OCI-LY3 (cell line): ENCODE measurements around the gene FRMD3.

Source experiments
- H2AFZ ChIP-seq: fragments of 200-600, 300-600 bp; shearing (Covaris generic); 2 replicates; pipeline ENCODE4 v1.6.0; 2014; ENCODE audit warnings: antibody characterized with exemption, low read depth, low read length
- H3K27ac ChIP-seq: fragments of 200-600, 300-600 bp; sonication (generic); 2 replicates; pipeline ENCODE4 v1.5.1; 2014; ENCODE audit warnings: mild to moderate bottlenecking, low read length, moderate library complexity, mixed read lengths
- H3K27me3 ChIP-seq: fragments of 200-600, 300-600 bp; sonication (generic); 2 replicates; pipeline ENCODE4 v1.6.1; 2014; ENCODE audit warnings: low read depth, low read length, mixed read lengths
- H3K36me3 ChIP-seq: fragments of 200-600, 300-600 bp; sonication (generic); replicated peaks from 2 replicates; pipeline ENCODE3; 2014; ENCODE audit warnings: low read depth, low read length, mixed read lengths
- H3K4me1 ChIP-seq: fragments of 300-600, 200-600 bp; sonication (generic); 2 replicates; pipeline ENCODE4 v1.6.1; 2014; ENCODE audit warnings: low read length, mixed read lengths
- H3K4me2 ChIP-seq: fragments of 200-600, 300-600 bp; sonication (generic); 2 replicates; pipeline ENCODE4 v1.6.1; 2014; ENCODE audit warnings: low read length, mixed read lengths
- H3K4me3 ChIP-seq: fragments of 300-600, 200-600 bp; sonication (generic); 2 replicates; pipeline ENCODE4 v1.5.1; 2014; ENCODE audit warnings: antibody characterized with exemption, mild to moderate bottlenecking, low read length, moderate library complexity
- H3K79me2 ChIP-seq: fragments of 300-600, 200-600 bp; shearing (Covaris generic); 2 replicates; pipeline ENCODE4 v1.6.1; 2014; ENCODE audit warnings: mild to moderate bottlenecking, low read length, mixed read lengths
- H3K9ac ChIP-seq: fragments of 300-600, 200-600 bp; shearing (Covaris generic); 2 replicates; pipeline ENCODE4 v1.6.0; 2014; ENCODE audit warnings: mild to moderate bottlenecking, low read length, moderate library complexity
- H3K9me3 ChIP-seq: fragments of 200-600, 300-600 bp; shearing (Covaris generic); 2 replicates; pipeline ENCODE4 v1.6.1; 2014; ENCODE audit warnings: low read length, mixed read lengths; ENCODE audit not compliant: insufficient read depth
- H4K20me1 ChIP-seq: fragments of 200-600, 300-600 bp; sonication (generic); 2 replicates; pipeline ENCODE4 v1.6.1; 2016; ENCODE audit warnings: low read length, mixed read lengths; ENCODE audit not compliant: insufficient read depth
- EZH2phosphoT487 ChIP-seq: fragments of 200-600 bp; shearing (Covaris generic); IDR thresholded peaks from 2 replicates; pipeline ENCODE4 v1.6.1; 2018; ENCODE audit warnings: antibody characterized with exemption, mixed run types, low read depth
- TF ChIP-seq, protein P1 (sequence below): fragments of 200-600, 300-600 bp; sonication (generic); IDR thresholded peaks from 2 replicates; pipeline ENCODE4 v1.5.1; 2014; ENCODE audit warnings: antibody characterized with exemption, low read length, low read depth

The FRMD3 gene

DNA sequence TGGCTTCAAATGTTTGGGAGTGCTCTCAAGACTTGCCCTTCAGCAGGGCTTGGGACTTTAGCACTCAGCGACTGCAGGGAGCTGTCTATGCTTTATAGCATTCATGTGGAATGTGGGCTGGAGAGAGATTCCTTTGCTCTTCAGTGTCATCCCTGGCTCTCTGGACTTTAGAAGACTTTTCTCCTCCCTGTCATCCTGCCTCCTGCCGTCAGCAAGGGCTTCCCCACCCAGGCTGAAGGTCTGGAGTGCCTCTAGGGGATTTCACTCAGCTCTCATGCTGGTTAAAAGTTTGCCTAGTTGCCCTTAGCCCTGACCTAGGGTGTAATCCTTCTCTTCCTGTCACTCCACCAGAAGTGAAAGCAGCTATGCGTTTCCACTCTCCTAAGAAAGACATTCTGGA lies 210.9 kb downstream of the FRMD3 start:
- Histone ChIP-seq H3K27ac (no peak overlapping the region), H3K27me3 (no peaks in the 10 kb centered on the region), H3K9ac (no peak overlapping the region), H3K36me3 (peaks cover 11% of the 10 kb centered on the region), H2AFZ (no peak overlapping the region), H3K4me3 (no peak overlapping the region), H3K4me1 (no peaks in the 10 kb centered on the region), H4K20me1 (no peaks in the 10 kb centered on the region), H3K79me2 (no peaks in the 10 kb centered on the region), H3K4me2 (no peak overlapping the region), H3K9me3 (no peaks in the 10 kb centered on the region)
- TF ChIP-seq, protein P1, sequence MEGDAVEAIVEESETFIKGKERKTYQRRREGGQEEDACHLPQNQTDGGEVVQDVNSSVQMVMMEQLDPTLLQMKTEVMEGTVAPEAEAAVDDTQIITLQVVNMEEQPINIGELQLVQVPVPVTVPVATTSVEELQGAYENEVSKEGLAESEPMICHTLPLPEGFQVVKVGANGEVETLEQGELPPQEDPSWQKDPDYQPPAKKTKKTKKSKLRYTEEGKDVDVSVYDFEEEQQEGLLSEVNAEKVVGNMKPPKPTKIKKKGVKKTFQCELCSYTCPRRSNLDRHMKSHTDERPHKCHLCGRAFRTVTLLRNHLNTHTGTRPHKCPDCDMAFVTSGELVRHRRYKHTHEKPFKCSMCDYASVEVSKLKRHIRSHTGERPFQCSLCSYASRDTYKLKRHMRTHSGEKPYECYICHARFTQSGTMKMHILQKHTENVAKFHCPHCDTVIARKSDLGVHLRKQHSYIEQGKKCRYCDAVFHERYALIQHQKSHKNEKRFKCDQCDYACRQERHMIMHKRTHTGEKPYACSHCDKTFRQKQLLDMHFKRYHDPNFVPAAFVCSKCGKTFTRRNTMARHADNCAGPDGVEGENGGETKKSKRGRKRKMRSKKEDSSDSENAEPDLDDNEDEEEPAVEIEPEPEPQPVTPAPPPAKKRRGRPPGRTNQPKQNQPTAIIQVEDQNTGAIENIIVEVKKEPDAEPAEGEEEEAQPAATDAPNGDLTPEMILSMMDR = no peak
- TF ChIP-seq EZH2phosphoT487 = no peak

DNA sequence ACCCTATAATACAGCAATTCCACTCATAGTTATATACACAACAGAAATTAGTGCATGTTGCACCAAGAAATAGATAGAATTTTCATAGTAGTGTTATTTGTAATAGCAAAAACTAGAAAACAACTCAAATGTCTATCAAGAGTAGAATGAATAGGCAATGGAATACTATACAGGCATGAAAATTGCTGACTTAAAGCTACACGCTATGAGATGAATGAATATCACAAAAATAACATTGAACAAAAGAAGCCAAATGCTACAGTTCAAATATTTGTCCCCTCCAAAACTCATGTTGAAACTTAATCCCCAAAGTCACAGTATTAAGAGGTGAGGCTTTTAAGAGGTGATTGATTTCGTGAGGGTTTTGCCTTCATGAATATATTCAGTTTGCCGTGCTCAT lies 215.1 kb downstream of the FRMD3 start:
- no peaks in the 10 kb centered on the region for H4K20me1 ChIP-seq
- no peaks in the 10 kb centered on the region for H3K79me2 ChIP-seq
- peaks cover 22% of the 10 kb centered on the region for H3K36me3 ChIP-seq

DNA sequence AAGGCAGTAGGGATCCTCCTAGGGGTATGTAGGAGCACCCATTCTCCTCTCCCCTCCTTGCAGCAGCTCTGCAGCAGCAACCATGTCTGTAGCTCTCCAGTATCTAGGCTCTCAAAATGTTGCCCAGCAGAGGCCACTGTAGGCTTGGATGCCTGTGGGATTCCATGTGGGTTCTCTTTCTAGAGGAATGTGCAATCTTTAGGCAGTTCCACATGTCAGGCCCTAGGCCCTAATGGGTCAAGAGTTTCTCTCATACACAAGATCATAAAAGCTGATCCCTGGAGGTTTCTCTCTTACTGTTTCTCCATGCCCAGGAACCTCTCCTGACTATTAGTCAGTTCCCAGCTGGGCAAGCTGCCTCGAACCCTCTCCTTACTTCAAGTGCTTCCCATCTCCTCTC lies 215.8 kb downstream of the FRMD3 start:
- no peak overlapping the region for H2AFZ ChIP-seq
- no peaks in the 10 kb centered on the region for H3K79me2 ChIP-seq
- no peaks in the 10 kb centered on the region for H3K9me3 ChIP-seq
- no peak overlapping the region for H3K4me2 ChIP-seq
- no peaks in the 10 kb centered on the region for H3K4me1 ChIP-seq
- H3K27me3 ChIP-seq = no peaks in the 10 kb centered on the region
- H3K9ac ChIP-seq = no peak overlapping the region
- TF ChIP-seq, protein P1 = no peak
- no peak for TF ChIP-seq EZH2phosphoT487
- peaks cover 22% of the 10 kb centered on the region for H3K36me3 ChIP-seq
- H4K20me1 ChIP-seq = no peaks in the 10 kb centered on the region
- H3K4me3 ChIP-seq = no peak overlapping the region
- no peak overlapping the region for H3K27ac ChIP-seq

More for the DNA sequence above, 215.1 kb downstream of the FRMD3 start:
- Histone ChIP-seq H3K4me2 (no peak overlapping the region), H3K4me1 (no peaks in the 10 kb centered on the region), H2AFZ (no peak overlapping the region), H3K4me3 (no peak overlapping the region), H3K9me3 (no peaks in the 10 kb centered on the region), H3K27ac (no peak overlapping the region), H3K27me3 (no peaks in the 10 kb centered on the region), H3K9ac (no peak overlapping the region)
- TF ChIP-seq EZH2phosphoT487 = no peak
- TF ChIP-seq, protein P1 = no peak

DNA sequence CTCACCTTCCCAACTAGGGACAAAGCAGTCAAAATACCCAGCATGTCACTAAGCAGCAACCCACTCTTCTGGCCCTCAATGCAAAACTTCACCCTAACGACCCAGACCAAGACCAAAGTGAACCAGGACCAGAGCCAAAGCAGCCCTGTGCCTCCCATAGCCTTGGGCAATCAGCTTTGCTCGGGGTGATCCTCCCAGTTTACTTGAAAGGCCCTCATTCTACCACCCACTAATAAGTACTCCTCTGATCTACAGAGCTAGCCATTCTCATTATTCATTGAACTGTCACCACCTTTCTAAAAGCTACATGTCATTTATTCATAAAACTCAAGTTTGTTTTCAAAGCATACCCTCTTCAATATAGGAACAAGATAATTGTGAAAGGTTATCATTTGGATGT lies 221.0 kb downstream of the FRMD3 start:
- H3K79me2 ChIP-seq = no peaks in the 10 kb centered on the region
- H3K9me3 ChIP-seq = no peaks in the 10 kb centered on the region
- no peaks in the 10 kb centered on the region for H3K27me3 ChIP-seq
- no peak overlapping the region for H2AFZ ChIP-seq
- H3K36me3 ChIP-seq = peaks cover 12% of the 10 kb centered on the region
- no peaks in the 10 kb centered on the region for H3K4me1 ChIP-seq
- no peak overlapping the region for H3K9ac ChIP-seq
- H4K20me1 ChIP-seq = no peaks in the 10 kb centered on the region
- TF ChIP-seq EZH2phosphoT487 = no peak
- TF ChIP-seq, protein P1 = no peak
- H3K27ac ChIP-seq = no peak overlapping the region
- H3K4me3 ChIP-seq = no peak overlapping the region
- H3K4me2 ChIP-seq = no peak overlapping the region
